ENCODE measurements around the gene HDAC11.

HDAC11 gene

DNA sequence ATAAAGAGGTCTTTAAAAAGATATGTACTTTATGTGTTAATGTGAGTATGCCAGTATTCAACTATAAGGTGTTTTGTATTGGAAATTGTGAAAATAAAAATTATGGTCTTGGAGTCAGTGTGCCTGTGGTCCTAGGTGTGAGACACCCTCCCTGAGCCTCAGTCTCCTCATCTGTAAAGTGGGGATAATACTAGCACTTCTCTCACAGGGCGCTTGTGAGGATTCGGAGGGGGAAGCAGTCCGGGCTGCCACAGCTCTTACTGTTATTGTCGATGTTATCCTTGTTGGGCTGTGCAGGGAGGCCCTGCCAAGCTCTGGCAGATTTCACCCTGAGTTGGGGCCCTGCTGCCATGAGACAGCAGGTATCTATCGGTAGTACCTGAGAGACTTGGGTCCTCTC is 42.1 kb downstream of the HDAC11 start:
- ChIA-PET POLR2A (no interaction called here), CTCF (no interaction called here)
- no peak overlapping the region for H3K4me3 ChIP-seq (ENCODE audit: low read depth, low read length)
- TF ChIP-seq, protein P1, sequence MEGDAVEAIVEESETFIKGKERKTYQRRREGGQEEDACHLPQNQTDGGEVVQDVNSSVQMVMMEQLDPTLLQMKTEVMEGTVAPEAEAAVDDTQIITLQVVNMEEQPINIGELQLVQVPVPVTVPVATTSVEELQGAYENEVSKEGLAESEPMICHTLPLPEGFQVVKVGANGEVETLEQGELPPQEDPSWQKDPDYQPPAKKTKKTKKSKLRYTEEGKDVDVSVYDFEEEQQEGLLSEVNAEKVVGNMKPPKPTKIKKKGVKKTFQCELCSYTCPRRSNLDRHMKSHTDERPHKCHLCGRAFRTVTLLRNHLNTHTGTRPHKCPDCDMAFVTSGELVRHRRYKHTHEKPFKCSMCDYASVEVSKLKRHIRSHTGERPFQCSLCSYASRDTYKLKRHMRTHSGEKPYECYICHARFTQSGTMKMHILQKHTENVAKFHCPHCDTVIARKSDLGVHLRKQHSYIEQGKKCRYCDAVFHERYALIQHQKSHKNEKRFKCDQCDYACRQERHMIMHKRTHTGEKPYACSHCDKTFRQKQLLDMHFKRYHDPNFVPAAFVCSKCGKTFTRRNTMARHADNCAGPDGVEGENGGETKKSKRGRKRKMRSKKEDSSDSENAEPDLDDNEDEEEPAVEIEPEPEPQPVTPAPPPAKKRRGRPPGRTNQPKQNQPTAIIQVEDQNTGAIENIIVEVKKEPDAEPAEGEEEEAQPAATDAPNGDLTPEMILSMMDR (IDR thresholded peaks at IDR 0.05; ENCODE audit: insufficient read depth, low read length, missing control alignments): no peak
- DNase-seq (ENCODE audit: low read depth, low spot score): no peak

DNA sequence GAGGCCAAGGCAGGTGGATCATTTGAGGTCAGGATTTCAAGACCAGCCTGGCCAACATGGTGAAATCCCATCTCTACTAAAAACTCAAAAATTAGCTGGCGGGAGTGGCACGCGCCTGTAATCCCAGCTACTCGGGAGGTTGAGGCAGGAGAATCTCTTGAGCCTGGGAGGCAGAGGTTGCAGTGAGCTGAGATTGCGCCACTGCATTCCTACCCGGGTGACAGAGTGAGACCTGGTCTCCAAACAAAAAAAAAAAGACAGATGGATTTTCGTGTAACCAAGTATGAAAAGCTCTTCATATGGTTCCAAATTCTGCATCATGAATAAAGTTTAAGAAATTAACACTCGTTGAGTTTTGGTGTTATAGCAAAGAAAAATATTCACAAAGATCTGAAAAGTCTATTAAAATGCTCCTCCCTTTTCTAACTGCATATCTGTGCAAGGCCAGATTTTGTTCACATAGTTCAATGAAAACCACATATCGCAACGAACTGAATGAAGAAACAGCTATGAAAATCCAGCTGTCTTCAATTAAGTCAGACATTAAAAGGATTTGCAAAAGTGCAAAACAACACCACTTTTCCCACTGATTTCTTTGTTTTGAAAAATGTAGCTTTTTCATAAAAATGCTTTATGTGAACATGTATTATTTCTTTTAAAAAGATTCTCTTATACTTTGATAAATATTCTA is 45.0 kb downstream of the HDAC11 start:
- POLR2A ChIA-PET: interaction anchor here (0.9 to 1.0 kb wide), 2 partner anchors 9 to 15 kb away, joined by 3 read pairs; no protein-coding TSS in a partner anchor
- CTCF ChIA-PET: interaction anchor here (0.7 to 2.2 kb wide), 12 partner anchors 9 to 131 kb away, joined by 3 to 11 read pairs (median 4); no protein-coding TSS in a partner anchor
- DNase-seq (ENCODE audit: low read depth, low spot score): no peak
- H3K4me3 ChIP-seq (ENCODE audit: low read depth, low read length): no peak overlapping the region
- TF ChIP-seq, protein P1 (IDR thresholded peaks at IDR 0.05; ENCODE audit: insufficient read depth, low read length, missing control alignments): no peak

DNA sequence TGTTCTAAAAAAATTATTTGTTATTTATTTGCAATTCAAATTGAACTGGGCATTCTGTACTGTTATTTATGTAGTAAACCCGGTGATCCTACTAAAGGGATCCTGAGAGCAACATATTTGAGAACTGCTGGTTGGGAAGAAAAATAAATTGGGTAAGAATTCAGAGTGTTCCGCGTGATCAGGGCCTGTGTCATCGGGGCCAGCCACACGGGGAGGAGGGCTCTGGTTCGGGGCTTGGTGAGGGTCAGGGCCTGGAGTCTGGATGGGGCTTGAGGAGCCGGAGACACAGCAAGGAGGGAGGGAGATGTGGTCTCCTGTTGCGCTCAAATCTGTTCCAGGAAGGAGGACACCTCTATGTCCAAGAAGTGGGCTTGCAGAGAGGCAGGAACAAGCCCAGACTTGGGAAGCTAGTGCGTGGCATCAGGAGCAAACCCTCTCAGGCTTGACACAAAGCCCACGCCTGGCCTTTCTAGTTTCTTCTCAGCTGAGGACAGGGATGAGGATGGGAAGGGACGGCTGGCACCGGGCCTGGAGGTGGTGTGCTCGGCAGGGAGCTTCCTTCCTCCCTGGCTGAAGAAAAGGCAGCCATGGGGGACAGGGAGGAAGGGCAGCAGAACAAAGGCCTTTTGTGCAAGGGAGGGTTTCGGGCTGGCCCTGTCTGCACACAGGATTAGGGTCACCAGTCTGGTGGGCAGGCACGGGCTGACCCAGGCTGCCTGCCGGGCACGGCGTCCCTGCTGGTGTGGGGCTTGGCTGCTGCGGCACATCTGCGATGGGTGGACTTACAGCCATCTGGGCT is 45.9 kb downstream of the HDAC11 start:
- no peak overlapping the region for H3K4me3 ChIP-seq (ENCODE audit: low read depth, low read length)
- ChIA-PET POLR2A (interaction anchor here (0.9 kb wide), 1 partner anchor 8 kb away, joined by 3 read pairs; no protein-coding TSS in a partner anchor), CTCF (interaction anchor here (0.7 to 2.2 kb wide), 11 partner anchors 8 to 130 kb away, joined by 3 to 11 read pairs (median 4); no protein-coding TSS in a partner anchor)
- TF ChIP-seq, protein P1 (IDR thresholded peaks at IDR 0.05; ENCODE audit: insufficient read depth, low read length, missing control alignments): no peak
- DNase-seq (ENCODE audit: low read depth, low spot score): no peak

DNA sequence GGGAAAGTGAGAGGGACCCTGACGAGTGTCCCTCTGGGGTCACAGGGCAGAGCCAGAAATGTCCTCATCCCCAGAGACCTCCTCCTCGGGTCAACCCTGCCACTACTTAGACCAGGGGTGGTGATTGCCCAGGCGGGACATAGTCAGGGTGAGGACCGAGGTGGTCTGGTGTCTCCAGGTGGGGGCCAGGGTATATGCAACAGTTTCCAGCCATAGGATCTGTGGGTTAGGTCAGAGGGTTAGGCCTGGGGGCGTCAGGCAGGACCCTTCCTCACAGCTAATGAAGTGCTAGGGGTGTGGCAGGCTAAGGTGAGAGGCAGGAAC is 46.5 kb downstream of the HDAC11 start:
- TF ChIP-seq, protein P1 (IDR thresholded peaks at IDR 0.05; ENCODE audit: insufficient read depth, low read length, missing control alignments): no peak
- POLR2A ChIA-PET: no interaction called here
- DNase-seq (ENCODE audit: low read depth, low spot score): no peak
- H3K4me3 ChIP-seq (ENCODE audit: low read depth, low read length): no peak overlapping the region
- CTCF ChIA-PET: interaction anchor here (1.3 to 2.2 kb wide), 3 partner anchors 12 to 121 kb away, joined by 3 to 11 read pairs (median 10); no protein-coding TSS in a partner anchor

DNA sequence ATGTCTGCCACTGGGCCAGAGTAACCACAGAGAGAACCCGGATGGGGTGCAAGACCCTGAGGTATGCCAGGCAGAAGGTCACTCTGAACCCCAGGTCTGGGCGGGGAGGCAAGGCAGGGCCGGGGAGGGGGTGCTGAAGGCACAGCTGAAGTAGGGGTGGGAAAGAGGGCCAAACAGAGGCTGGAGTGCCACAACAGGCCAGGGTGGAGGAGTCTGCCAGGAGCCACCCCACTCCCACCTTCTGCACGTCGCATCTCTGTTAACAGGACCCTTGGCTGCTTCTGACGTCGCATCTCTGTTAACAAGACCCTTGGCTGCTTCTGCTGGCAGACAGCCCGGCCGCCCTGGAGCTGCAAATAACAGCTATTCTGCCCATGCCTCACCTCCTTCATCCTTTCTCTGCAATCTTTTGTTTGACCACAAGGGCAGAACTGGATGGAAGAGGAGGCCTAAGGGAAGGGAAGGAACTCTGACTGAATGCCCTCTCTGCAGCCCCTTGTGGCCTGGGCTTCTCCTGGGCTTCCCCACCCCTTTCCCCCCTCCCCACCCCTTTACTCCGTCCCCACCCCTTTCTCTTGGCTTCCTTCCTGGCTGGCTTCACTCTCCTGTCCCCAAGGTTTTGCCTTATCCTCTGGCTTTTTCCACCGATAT is 48.2 kb downstream of the HDAC11 start:
- POLR2A ChIA-PET: no interaction called here
- CTCF ChIA-PET: interaction anchor here (0.8 to 1.2 kb wide), 3 partner anchors 8 to 59 kb away, joined by 3 to 5 read pairs (median 3); no protein-coding TSS in a partner anchor
- TF ChIP-seq, protein P1 (IDR thresholded peaks at IDR 0.05; ENCODE audit: insufficient read depth, low read length, missing control alignments): peak; percentile 22
- no peak for DNase-seq (ENCODE audit: low read depth, low spot score)
- no peak overlapping the region for H3K4me3 ChIP-seq (ENCODE audit: low read depth, low read length)
